Activated naive CD8-positive, alpha-beta T cell (primary cell): ENCODE data around the gene MIXL1.
"Not testable (repeated sequence)": the region's sequence is repeated elsewhere in the genome, so short reads cannot be mapped to it uniquely, and the experiment has no call there.

Experiments
- H3K27ac Mint-ChIP-seq: one replicate; pipeline ENCODE4 v1.8.0; 2021; ENCODE audit warnings: mixed read lengths
- H3K27me3 Mint-ChIP-seq: one replicate; pipeline ENCODE4 v1.8.0; 2021; ENCODE audit warnings: mixed read lengths
- H3K36me3 Mint-ChIP-seq: one replicate; pipeline ENCODE4 v1.8.0; 2021; ENCODE audit warnings: mixed read lengths
- H3K4me1 Mint-ChIP-seq: one replicate; pipeline ENCODE4 v1.8.0; 2021; ENCODE audit warnings: low read depth, mixed read lengths
- H3K4me3 Mint-ChIP-seq: one replicate; pipeline ENCODE4 v1.8.0; 2021; ENCODE audit warnings: mild to moderate bottlenecking, mixed read lengths
- H3K9me3 Mint-ChIP-seq: one replicate; pipeline ENCODE4 v1.8.0; 2021; ENCODE audit warnings: low read depth, mixed read lengths

The MIXL1 gene

DNA sequence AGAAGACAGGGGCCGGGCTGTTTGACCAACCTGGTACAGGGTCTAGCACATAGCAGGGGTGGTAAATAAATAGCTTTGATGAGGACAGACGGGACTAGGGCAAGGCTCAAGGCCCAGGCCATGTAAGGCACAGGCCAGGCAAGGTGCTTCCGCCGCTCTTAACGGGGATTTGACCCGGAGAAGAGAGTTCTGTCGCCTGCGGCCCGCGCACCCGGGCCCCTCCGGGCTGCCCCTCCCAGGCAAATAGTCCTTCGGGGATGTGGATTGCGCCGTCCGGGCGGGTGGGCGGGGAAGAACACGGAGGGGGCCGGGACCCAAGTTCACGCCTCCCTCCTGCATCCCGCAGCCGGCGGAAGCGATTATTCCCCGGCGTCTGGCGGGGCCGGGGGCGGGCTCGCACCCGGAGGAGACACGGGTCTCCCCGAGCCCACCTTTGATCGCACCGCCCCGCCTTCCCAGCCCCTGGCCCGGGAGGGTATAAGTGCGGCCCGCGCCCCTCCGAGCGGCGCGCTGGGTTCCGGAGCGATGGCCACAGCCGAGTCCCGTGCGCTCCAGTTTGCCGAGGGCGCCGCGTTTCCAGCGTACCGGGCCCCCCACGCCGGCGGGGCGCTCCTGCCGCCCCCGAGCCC, at the start of gene MIXL1:
TSS of gene MIXL1 (plus strand) at position 508 of the 629 bp plus-strand sequence. CDS start at position 526, 18 bp downstream.
- peak within 1 kb of the TSS; percentile 76 for H3K4me3 Mint-ChIP-seq
- peaks cover 5% of the 10 kb centered on the region for H3K4me1 Mint-ChIP-seq
- H3K27ac Mint-ChIP-seq, result peak within 1 kb of the TSS; percentile 55
- H3K36me3 Mint-ChIP-seq, result peaks cover 2% of the 10 kb centered on the region
- H3K27me3 Mint-ChIP-seq, result peaks cover 13% of the 10 kb centered on the region
- H3K9me3 Mint-ChIP-seq, result no peaks in the 10 kb centered on the region

DNA sequence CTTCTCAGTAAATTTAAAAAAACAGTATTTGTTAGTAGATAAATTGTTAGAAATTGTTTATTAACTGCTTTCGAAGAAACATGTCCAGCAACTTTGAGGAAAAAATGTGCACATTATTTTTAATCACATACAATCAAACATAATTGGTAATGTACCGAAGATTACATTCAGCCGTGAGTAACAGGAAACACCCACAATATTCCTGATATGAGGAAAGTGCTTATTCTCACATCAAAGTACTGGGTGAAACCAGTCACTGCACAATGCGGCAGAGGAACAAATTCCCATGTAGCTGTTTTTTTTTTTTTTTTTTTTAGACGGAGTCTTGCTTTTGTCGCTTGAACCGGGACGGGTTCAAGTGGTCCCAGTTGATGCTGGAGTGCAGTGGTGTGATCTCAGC, 46.6 kb upstream of the MIXL1 start:
- H3K27me3 Mint-ChIP-seq, result no peaks in the 10 kb centered on the region
- peaks cover 8% of the 10 kb centered on the region for H3K36me3 Mint-ChIP-seq
- no peak overlapping the region for H3K4me3 Mint-ChIP-seq
- no peak overlapping the region for H3K27ac Mint-ChIP-seq
- no peaks in the 10 kb centered on the region for H3K9me3 Mint-ChIP-seq
- peaks cover 47% of the 10 kb centered on the region for H3K4me1 Mint-ChIP-seq

DNA sequence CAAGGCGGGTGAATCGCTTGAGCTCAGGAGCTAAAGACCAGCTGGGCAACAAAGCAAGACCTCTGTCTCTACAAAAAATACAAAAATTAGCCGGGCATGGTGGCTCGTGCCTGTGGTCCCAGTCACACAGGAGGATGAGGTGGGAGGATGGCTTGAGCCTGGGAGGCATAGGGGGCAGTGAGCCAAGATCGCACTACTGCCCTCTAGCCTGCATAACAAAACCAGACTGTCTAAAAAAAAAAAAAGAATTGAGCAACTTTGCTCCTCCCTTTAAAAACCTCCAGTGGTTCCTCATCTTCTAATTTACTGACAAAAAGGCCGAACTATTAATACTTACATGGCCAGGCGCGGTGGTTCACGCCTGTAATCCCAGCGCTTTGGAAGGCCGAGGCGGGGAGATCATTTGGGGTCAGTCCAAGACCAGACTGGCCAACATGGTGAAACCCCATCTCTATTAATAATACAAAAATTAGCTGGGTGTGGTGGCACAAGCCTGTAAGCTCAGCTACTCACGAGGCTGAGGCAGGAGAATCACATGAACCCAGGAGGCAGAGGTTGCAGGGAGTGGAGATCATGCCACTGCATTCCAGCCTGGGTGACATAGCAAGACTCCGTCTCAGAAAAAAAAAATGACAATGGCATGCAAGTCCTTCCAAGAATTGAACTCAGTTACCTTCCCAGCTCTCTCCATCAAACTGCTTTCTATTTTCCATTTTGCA, 41.3 kb upstream of the MIXL1 start:
- H3K27me3 Mint-ChIP-seq, result no peaks in the 10 kb centered on the region
- no peak overlapping the region for H3K4me3 Mint-ChIP-seq
- no peak overlapping the region for H3K27ac Mint-ChIP-seq
- H3K4me1 Mint-ChIP-seq, result peaks cover 59% of the 10 kb centered on the region
- H3K9me3 Mint-ChIP-seq, result no peaks in the 10 kb centered on the region
- H3K36me3 Mint-ChIP-seq, result peaks cover 11% of the 10 kb centered on the region

DNA sequence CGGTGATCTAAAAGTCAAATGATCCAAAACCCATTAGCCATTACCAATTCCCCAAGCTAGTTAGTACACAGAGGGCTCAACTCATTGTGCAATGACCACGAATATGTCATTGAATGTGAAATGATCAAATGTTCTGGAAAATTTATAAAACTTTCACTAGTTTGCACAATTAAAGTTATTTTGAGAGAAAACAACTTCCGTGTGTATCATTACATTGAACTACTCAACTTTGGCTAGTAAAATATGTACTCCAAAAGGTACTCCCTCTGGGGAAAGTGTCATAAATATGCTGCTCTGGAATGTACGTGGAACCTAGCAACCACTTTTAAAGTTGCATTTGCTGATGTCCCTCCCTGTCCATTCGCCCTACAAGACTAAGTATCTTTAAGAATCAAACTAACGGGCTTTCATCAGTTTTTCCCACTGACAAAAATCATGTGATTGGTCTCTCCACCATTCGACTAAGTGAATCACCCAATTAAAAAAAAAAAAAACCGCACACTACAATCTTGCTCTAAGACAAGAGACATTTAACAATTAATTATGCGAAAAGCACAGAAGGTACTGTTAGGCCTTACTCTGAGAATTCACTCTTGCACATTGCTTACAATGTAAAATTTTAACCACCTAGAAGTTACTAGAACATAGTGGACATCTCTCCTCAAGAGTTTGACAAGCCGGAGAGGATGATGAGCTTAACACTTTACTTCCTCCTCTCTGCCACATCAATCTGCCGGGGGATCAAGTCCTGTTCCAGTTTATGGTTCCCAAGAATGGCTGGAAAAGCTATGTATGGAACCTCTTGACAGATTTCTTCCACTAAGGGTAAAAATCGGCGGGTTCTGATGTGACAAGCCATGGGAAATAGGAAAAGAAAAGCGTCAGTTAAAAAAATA, 38.1 kb upstream of the MIXL1 start:
- H3K27ac Mint-ChIP-seq, result peak overlapping the region; percentile 91
- H3K9me3 Mint-ChIP-seq, result no peaks in the 10 kb centered on the region
- no peaks in the 10 kb centered on the region for H3K27me3 Mint-ChIP-seq
- peak overlapping the region; percentile 97 for H3K4me3 Mint-ChIP-seq
- H3K36me3 Mint-ChIP-seq, result peaks cover 8% of the 10 kb centered on the region
- H3K4me1 Mint-ChIP-seq, result peaks cover 43% of the 10 kb centered on the region

DNA sequence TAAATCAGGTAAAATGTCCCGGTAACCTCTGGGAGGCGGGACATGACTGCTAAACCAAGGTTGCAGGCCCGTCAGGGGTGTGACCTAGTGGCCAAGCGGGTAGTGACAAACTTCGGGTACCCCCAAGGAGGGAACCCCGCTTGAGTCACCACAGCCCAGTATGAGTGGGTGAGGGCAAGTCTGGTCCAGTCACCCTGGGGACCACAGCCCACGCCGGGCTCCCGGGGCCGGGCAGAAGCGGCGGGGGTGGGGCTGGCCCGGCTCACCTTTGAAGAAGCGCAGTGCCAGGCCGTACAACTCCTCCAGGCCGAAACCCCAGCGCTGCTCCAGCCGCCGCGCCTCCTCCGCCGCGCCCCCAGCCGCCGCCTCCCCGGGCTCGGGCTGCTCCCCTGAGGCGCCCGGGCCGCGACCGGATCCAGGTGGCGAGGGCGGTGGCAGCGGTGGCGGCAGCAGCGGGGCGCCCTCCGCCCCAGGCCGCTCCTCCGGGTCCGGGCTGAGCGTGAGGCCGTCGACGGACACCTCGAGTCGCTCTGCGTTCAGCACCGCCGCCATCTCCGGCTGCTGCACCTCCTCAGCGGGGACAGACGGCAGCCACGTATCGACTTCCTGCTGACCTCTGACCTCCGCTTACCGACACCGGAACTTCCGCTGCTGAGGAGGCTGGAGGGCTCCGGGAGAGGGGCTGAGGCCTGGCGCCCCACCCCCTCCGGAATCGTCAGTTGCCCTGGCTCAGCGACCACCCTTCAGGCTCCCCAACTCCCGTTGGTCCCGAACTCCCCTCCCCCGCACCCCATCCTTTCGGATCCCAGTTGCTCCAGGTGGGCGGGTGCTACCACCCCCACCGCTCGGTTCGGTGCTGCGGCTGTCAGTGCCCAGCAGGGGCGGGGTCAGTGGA, 37.1 kb upstream of the MIXL1 start, which contains the start of gene ACBD3:
TSS of gene ACBD3 (minus strand) at position 618 of the 895 bp plus-strand sequence. CDS start at position 552, 66 bp downstream.
- Mint-ChIP-seq H3K4me3 (peak within 1 kb of the TSS; percentile 97), H3K4me1 (peaks cover 34% of the 10 kb centered on the region), H3K9me3 (no peaks in the 10 kb centered on the region), H3K27ac (peak within 1 kb of the TSS; percentile 91), H3K27me3 (no peaks in the 10 kb centered on the region), H3K36me3 (peaks cover 6% of the 10 kb centered on the region)

DNA sequence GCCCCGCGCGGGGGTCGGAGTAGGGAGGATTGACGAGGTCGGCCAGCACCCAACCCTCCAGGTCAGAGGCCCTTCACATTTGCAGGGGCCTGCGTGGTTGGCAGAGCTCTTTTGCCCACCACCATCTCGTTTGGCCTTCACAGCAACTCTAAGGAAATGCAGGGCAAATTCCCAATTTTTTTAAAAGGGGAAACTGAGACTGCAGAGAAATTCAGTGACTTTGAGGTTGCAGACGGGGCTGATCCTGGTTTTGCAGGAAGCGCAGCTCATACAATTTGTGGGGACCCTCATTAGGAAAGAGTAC, 36.5 kb upstream of the MIXL1 start:
- peak overlapping the region; percentile 85 for H3K27ac Mint-ChIP-seq
- H3K4me1 Mint-ChIP-seq, result peaks cover 28% of the 10 kb centered on the region
- no peaks in the 10 kb centered on the region for H3K9me3 Mint-ChIP-seq
- H3K27me3 Mint-ChIP-seq, result no peaks in the 10 kb centered on the region
- peaks cover 5% of the 10 kb centered on the region for H3K36me3 Mint-ChIP-seq
- H3K4me3 Mint-ChIP-seq, result peak overlapping the region; percentile 92

DNA sequence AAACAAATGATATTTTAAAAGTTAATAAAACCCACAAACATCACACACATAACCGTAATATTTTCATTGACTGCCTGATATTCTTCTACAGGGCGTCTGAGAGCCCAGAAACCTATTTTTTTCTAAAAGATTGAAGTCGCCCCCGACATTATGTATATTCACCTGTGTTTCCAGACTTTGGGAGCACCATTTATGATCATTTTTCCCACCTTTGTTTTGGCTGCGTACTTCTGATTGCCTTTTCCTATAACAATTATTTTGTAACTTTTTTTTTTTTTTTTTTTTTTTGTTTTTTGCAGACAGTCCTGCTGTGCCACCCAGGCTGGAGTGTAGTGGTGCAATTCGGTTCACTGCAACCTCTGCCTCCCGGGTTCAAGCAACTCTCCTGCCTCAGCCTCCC, 36.1 kb upstream of the MIXL1 start:
- Mint-ChIP-seq H3K36me3 (peaks cover 5% of the 10 kb centered on the region), H3K9me3 (no peaks in the 10 kb centered on the region), H3K4me3 (peak overlapping the region; percentile 92), H3K27ac (peak overlapping the region; percentile 85), H3K4me1 (peaks cover 24% of the 10 kb centered on the region), H3K27me3 (no peaks in the 10 kb centered on the region)

DNA sequence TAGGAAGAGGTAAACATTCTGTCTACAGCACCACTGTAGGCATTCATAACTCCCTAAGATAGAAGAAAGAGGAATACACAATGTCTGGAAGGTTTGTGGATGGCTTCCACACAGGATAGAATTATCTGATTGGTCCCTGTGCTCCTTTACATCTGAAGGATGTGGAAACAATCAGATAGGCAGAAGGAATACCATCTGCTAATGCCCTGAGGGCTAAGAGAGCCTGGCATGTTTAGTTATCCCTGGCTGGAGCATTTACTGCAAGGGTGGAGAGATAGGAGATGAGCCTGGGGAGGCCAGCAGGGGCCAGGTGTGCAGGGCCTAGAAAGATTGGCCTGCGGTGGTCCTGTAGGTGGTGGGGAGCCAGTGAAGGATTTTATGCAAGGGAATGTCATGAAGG, 28.3 kb upstream of the MIXL1 start:
- Mint-ChIP-seq H3K4me3 (no peak overlapping the region), H3K9me3 (no peaks in the 10 kb centered on the region), H3K4me1 (no peaks in the 10 kb centered on the region), H3K27me3 (no peaks in the 10 kb centered on the region), H3K27ac (no peak overlapping the region), H3K36me3 (no peaks in the 10 kb centered on the region)

DNA sequence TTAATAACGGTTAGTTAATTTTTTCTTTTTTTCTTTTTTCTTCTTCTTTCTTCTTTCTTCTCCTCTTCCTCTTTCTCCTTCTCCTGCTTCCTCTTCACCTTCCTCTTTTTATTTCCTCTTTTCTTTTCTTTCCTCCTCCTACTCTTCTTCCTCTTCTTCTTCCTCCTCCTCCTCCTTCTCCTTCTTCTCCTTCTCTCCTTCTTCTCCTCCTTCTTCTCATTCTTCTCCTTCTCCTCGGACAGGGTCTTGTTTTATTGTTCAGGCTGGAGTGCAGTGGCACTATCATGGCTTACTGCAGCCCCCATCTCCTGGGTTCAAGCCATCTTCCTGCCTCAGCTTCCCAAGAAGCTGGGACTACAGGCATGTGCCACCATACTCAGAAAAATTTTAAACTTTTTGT, 23.5 kb upstream of the MIXL1 start:
- no peak overlapping the region for H3K4me3 Mint-ChIP-seq

DNA sequence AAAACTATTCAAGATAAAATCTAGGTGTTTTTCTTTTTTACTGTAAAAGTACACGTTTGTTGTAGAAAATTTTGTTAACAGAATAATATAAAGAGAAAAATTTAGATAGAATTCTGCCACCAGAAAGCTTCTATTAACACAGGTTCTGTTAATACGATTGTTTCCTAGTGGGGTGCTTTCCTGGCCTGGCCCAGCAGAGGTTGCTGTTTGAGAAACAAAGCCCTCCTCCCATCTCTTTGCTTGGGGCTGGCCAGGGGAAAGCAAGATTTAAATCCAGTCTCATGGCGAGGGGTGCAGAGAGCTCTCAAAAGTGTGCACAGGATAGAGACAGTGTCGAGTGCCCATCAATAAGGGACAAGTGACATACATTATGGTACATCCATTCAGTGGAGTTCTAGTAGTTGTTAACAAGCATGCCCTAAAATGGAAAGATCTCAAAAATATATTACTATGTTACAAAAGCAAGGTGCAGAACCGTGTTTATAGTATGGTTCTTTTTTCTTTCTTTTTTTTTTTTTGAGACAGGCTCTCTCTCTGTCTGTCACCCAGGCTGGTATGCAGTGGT, 22.4 kb upstream of the MIXL1 start:
- Mint-ChIP-seq H3K27me3 (no peaks in the 10 kb centered on the region), H3K4me3 (no peak overlapping the region), H3K4me1 (no peaks in the 10 kb centered on the region), H3K27ac (no peak overlapping the region), H3K36me3 (no peaks in the 10 kb centered on the region), H3K9me3 (no peaks in the 10 kb centered on the region)

More for the DNA sequence above, 23.5 kb upstream of the MIXL1 start:
- Mint-ChIP-seq H3K36me3 (no peaks in the 10 kb centered on the region), H3K27ac (no peak overlapping the region), H3K4me1 (no peaks in the 10 kb centered on the region), H3K9me3 (no peaks in the 10 kb centered on the region), H3K27me3 (no peaks in the 10 kb centered on the region)

DNA sequence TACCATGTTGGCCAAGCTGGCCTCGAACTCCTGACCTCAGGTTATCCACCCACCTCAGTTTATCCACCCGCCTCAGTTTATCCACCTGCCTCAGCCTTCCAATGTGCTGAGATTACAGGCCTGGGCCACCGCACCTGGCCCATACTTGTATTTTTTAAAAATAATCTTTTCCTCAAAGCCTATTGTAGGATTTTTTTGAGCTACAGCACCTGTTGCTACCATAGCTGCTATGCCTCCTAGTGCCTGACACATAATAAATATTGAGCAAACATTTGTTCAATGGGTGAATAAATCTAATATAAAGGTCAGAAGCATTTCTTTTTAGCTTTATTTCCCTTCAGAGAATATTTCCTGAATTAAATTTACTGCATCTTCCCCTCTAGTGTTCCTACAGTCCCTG, 21.2 kb upstream of the MIXL1 start:
- Mint-ChIP-seq H3K4me1 (no peaks in the 10 kb centered on the region), H3K4me3 (no peak overlapping the region), H3K36me3 (no peaks in the 10 kb centered on the region), H3K9me3 (no peaks in the 10 kb centered on the region), H3K27ac (no peak overlapping the region), H3K27me3 (no peaks in the 10 kb centered on the region)

DNA sequence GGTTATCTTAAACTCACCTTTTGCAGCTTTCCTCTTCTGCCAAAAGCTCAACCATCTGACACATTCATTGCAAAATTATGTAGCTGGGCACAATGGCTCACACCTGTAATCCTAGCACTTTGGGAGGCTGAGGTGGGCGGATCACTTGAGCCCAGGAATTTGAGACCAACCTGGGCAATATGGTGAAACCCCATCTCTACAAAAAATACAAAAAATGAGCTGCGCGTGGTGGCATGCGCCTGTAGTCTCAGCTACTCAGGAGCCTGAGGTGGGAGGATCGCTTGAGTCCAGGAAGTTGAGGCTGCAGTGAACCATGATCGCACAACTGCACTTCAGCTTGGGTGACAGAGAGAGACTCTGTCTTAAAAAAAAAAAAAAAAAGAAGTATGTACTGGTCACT, 20.8 kb upstream of the MIXL1 start:
- H3K27me3 Mint-ChIP-seq, H3K36me3 Mint-ChIP-seq, H3K9me3 Mint-ChIP-seq, H3K4me1 Mint-ChIP-seq, H3K4me3 Mint-ChIP-seq, H3K27ac Mint-ChIP-seq: not testable (repeated sequence)

DNA sequence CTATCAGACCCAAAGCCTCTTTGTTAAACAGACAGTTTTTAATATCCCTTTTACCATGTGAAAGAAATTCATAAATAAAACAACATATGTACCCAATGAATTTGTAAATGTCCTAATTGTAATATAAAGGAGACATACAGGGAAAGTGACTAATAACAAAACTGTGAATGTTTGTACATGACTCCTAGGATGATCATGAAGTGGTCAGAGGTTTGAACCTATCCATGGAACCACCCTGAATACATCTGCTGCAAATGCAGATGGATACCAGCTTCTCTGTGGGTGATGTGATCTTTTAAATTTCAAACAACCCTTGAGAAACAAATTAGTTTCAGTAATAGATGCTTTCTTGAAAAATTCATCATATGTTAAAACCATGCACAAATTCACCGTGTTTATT, 20.2 kb upstream of the MIXL1 start:
- no peaks in the 10 kb centered on the region for H3K27me3 Mint-ChIP-seq
- H3K9me3 Mint-ChIP-seq, result no peaks in the 10 kb centered on the region
- no peak overlapping the region for H3K4me3 Mint-ChIP-seq
- H3K36me3 Mint-ChIP-seq, result no peaks in the 10 kb centered on the region
- H3K27ac Mint-ChIP-seq, result no peak overlapping the region
- H3K4me1 Mint-ChIP-seq, result no peaks in the 10 kb centered on the region

DNA sequence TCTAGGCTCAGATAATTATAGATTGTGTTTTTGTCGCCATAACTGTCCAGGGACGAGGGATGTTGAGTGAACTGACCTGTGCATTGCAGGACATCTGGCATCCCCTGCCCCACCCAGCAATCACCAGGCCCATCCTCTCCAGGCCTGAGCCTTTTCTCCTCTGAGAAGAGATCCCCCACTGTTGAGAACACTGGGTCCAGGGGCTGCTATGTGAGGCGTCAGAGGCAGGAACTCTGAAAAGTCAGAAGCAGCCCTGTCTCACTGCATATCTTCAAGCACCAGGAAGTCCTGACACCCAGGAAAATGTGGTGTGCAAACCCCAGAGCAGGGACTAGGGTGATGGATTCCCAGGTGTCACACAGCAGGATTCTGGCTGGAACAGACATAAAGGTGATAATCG, 19.8 kb upstream of the MIXL1 start:
- no peaks in the 10 kb centered on the region for H3K36me3 Mint-ChIP-seq
- H3K27ac Mint-ChIP-seq, result no peak overlapping the region
- H3K4me1 Mint-ChIP-seq, result no peaks in the 10 kb centered on the region
- no peaks in the 10 kb centered on the region for H3K27me3 Mint-ChIP-seq
- no peak overlapping the region for H3K4me3 Mint-ChIP-seq
- no peaks in the 10 kb centered on the region for H3K9me3 Mint-ChIP-seq
